BE2C (cell line): Measurements from ENCODE around the gene STX2.

Experiments used
- DNase-seq: peaks from one replicate; pipeline ENCODE4 v3.0.0-alpha.2; 2020
- H3K27me3 ChIP-seq: fragments of 250-450 bp; sonication (Bioruptor Pico); 2 replicates; pipeline ENCODE4 v1.5.1; 2020; ENCODE audit warnings: mild to moderate bottlenecking
- H3K36me3 ChIP-seq: fragments of 250-450 bp; sonication (Bioruptor Pico); 2 replicates; pipeline ENCODE4 v1.5.1; 2020; ENCODE audit warnings: mild to moderate bottlenecking
- H3K4me1 ChIP-seq: fragments of 250-450 bp; sonication (Bioruptor Pico); 2 replicates; pipeline ENCODE4 v1.5.1; 2020
- H3K4me3 ChIP-seq: 2 replicates; pipeline ENCODE4 v1.5.1; 2011; ENCODE audit warnings: low read depth, low read length
- H3K9me3 ChIP-seq: fragments of 250-450 bp; sonication (Bioruptor Pico); 2 replicates; pipeline ENCODE4 v1.5.1; 2020
- TF ChIP-seq, protein P1 (sequence below): IDR thresholded peaks from 2 replicates; pipeline ENCODE4 v1.5.1; 2012; ENCODE audit warnings: mild to moderate bottlenecking, low read depth, low read length

The STX2 gene

DNA sequence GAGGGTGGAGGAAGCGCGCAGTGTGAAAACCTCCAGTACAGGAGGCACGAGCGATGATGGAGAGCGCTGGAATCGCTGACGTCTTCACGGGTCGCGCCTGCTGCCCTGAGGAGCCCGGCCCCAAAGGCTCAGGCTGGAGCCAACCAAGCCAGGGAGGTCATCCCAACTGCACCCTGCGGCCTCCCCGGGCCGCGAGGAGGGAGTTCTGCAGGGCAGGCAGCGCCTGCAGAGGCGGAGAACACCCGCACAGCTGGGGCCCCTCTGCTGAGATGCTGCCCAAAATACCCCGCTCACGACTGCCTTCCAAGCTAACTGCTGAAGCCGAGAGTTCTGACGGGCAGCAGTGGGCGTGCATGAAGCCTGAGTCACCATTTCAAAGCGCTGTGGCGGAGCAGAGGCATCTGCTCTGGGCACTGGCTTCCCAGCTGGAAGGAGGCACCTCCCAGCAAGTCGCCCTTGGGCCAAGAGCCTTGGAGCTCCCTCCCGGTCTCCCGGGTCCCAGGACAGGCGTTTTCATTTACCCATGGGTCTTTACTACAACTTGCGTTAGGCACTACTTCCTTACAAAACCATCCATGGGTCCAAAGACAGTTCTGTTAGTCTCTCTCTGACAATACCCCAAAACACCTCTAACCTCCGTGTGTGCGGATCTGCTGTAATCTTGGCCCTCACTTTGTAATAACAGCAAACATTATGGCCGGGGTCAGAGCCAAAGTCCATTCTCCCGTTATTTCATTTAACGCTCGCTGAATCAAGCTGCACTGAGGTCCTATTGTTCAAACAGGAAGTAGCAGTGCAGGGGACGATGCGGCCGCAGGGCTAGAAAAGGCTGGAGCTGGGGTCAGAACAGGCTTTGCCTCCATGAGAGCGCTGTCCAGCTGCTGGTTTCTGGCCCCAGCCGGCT, 62.8 kb downstream of the STX2 start:
- H3K27me3 ChIP-seq = no peaks in the 10 kb centered on the region
- H3K4me3 ChIP-seq = no peak overlapping the region
- no peaks in the 10 kb centered on the region for H3K9me3 ChIP-seq
- no peaks in the 10 kb centered on the region for H3K36me3 ChIP-seq
- TF ChIP-seq, protein P1, sequence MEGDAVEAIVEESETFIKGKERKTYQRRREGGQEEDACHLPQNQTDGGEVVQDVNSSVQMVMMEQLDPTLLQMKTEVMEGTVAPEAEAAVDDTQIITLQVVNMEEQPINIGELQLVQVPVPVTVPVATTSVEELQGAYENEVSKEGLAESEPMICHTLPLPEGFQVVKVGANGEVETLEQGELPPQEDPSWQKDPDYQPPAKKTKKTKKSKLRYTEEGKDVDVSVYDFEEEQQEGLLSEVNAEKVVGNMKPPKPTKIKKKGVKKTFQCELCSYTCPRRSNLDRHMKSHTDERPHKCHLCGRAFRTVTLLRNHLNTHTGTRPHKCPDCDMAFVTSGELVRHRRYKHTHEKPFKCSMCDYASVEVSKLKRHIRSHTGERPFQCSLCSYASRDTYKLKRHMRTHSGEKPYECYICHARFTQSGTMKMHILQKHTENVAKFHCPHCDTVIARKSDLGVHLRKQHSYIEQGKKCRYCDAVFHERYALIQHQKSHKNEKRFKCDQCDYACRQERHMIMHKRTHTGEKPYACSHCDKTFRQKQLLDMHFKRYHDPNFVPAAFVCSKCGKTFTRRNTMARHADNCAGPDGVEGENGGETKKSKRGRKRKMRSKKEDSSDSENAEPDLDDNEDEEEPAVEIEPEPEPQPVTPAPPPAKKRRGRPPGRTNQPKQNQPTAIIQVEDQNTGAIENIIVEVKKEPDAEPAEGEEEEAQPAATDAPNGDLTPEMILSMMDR = no peak
- DNase-seq = peak; percentile 56
- no peaks in the 10 kb centered on the region; the same call in 1 of the 2 replicates for H3K4me1 ChIP-seq

DNA sequence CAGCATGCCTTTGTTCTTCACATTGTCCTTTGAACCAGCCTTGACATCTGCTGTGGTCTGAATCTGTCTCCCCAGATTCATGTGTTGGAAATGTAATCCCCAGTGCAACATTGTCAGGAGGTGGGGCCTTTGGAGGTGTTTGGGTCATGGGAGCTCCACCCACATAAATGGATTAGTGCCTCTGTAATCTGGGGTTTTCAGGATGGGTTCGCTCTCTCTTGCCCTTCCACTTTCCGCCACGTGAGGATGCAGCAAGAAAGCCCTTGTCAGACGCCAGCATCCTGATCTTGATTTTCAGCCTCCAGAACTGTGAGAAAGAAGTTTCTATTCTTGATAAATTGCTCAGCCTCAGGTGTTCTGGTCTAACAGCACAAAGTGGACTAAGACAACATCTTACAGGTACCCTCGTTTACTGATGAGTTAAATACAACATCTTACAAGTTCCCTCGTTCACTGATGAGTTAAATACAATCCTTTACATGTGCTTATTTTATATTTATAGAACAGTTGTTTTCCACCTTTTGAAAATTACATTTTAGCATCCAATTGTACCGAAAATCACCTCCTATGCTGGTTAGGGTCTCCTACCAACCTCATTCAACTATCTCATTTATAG, 68.5 kb downstream of the STX2 start:
- TF ChIP-seq, protein P1 = no peak
- H3K27me3 ChIP-seq = no peaks in the 10 kb centered on the region
- no peaks in the 10 kb centered on the region for H3K9me3 ChIP-seq
- no peaks in the 10 kb centered on the region for H3K36me3 ChIP-seq
- H3K4me1 ChIP-seq = no peaks in the 10 kb centered on the region
- no peak for DNase-seq
- no peak overlapping the region for H3K4me3 ChIP-seq

DNA sequence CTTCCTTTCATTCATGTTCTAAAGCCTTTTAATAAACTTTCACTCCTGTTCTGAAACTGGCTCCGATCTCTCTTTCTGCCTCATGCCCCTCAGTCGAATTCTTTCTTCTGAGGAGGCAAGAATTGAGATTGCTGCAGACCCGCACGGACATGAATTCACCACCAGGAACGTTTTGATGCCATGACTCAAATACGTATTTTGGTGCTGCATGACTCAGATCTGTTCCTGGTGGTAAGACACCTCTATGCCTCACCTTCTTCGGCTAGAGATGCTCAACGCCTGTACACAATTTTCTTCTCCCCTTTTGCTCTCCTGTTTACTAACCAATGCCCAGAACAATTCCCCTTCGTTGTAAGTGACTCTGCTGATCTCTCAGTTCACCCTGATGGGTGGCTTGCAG, 70.9 kb downstream of the STX2 start:
- no peak for DNase-seq
- Histone ChIP-seq H3K4me3 (no peak overlapping the region), H3K36me3 (no peaks in the 10 kb centered on the region), H3K27me3 (no peaks in the 10 kb centered on the region), H3K4me1 (no peaks in the 10 kb centered on the region), H3K9me3 (no peaks in the 10 kb centered on the region)
- TF ChIP-seq, protein P1 = no peak

DNA sequence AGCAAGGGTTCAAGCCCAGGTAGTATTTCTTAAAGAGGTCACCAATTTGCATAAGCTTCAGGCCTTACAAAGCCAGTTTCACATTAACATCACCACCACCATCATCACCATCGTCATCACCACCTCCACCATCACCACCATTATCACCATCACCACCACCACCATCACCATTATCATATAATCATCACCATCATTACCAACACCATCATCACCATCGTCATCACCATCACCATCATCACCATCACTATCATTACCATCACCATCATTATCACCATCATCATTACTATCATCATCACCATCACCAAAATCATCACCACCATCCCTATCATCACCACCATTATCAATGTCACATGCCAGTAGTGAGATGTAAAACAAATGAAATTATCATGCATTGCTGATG, 72.6 kb downstream of the STX2 start:
- no peak overlapping the region for H3K4me3 ChIP-seq
- H3K4me1 ChIP-seq = no peaks in the 10 kb centered on the region
- TF ChIP-seq, protein P1 = no peak
- H3K9me3 ChIP-seq = no peaks in the 10 kb centered on the region
- DNase-seq = no peak
- H3K36me3 ChIP-seq = no peaks in the 10 kb centered on the region
- H3K27me3 ChIP-seq = no peaks in the 10 kb centered on the region

DNA sequence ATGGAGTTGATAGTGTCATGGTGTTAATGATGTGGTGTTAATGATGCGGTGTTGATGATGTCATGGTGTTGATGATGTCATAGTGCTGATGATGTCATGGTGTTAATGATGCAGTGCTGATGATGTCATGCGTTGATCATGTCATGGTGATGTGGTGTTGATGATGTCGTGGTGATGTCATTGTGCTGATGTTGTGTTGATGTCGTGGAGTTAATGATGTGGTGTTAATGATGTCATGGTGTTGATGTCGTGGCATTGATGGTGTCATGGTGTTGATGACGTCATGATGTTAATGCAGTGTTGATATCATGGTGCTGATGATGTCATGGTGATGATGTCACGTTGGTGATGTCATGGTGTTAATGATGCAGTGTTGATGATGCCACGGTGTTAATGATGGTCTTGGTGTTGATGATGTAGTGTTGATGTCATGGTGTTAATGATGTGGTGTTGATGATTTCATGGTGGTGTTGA, 73.8 kb downstream of the STX2 start:
- Histone ChIP-seq H3K36me3 (no peaks in the 10 kb centered on the region), H3K4me1 (no peaks in the 10 kb centered on the region), H3K27me3 (no peaks in the 10 kb centered on the region), H3K9me3 (no peaks in the 10 kb centered on the region), H3K4me3 (no peak overlapping the region)
- TF ChIP-seq, protein P1 = no peak
- DNase-seq = no peak
